H1 (cell line): Measurements from ENCODE around the gene SLC6A12. TPM values are rescaled to one million over a fixed set of nuclear protein-coding genes. Genes with fewer than 3 reads are reported as not detected.

ENCODE experiments used
- CTCF ChIA-PET: fragments of 300-600 bp; sonication (Branson Sonifier 250); formaldehyde crosslinking; loops from one replicate; lab custom pipeline; 2021; ENCODE audit not compliant: partially characterized antibody; lab: Charles Lee
- POLR2A ChIA-PET: fragments of 300-600 bp; sonication (Branson Sonifier 250); formaldehyde crosslinking; loops from one replicate; lab custom pipeline; 2021; ENCODE audit warnings: inconsistent platforms; ENCODE audit not compliant: partially characterized antibody; lab: Charles Lee
- DNase-seq, 2 experiments: peaks; one replicate each; pipeline versions ENCODE4 v3.0.0 to v3.0.0-alpha.2; 2010 to 2022; ENCODE audit warnings: low spot score in 2 of 2, low read depth in 1 of 2, mixed read lengths in 1 of 2
- FAIRE-seq: peaks from 2 replicates; lab custom pipeline; 2011; peaks lifted over from hg19 to GRCh38; lab: Jason Lieb, UNC
- H2AFZ ChIP-seq: 2 replicates; pipeline ENCODE4 v1.8.1; 2012; ENCODE audit warnings: low read length, inconsistent platforms
- H2AK5ac ChIP-seq: 2 replicates; pipeline ENCODE4 v1.6.1; 2013; ENCODE audit warnings: low read depth, low read length
- H2BK120ac ChIP-seq: replicated peaks from 2 replicates; pipeline ENCODE3; 2013; ENCODE audit warnings: low read depth, low read length, inconsistent platforms
- H2BK12ac ChIP-seq: 2 replicates; pipeline ENCODE4 v1.6.1; 2013; ENCODE audit warnings: low read depth, low read length
- H2BK15ac ChIP-seq: 2 replicates; pipeline ENCODE4 v1.6.1; 2013; ENCODE audit warnings: low read length
- H2BK20ac ChIP-seq: 2 replicates; pipeline ENCODE4 v1.6.1; 2013; ENCODE audit warnings: low read length
- H2BK5ac ChIP-seq: 2 replicates; pipeline ENCODE4 v1.6.1; 2013; ENCODE audit warnings: low read depth, low read length
- H3K14ac ChIP-seq: 2 replicates; pipeline ENCODE4 v1.6.1; 2013; ENCODE audit warnings: inconsistent platforms; ENCODE audit not compliant: insufficient read length
- H3K18ac ChIP-seq: 2 replicates; pipeline ENCODE4 v1.6.1; 2013; ENCODE audit warnings: low read length; ENCODE audit errors: extremely low read depth
- H3K23ac ChIP-seq: 2 replicates; pipeline ENCODE4 v1.6.1; 2013; ENCODE audit warnings: inconsistent platforms; ENCODE audit not compliant: insufficient read length
- H3K23me2 ChIP-seq: 2 replicates; pipeline ENCODE4 v1.6.1; 2013; ENCODE audit warnings: low read depth, low read length
- H3K27ac ChIP-seq: 2 replicates; pipeline ENCODE4 v1.6.1; 2011; ENCODE audit warnings: low read depth, low read length, inconsistent platforms
- H3K27me3 ChIP-seq, 4 experiments: replicated peaks in 1 of 4; 1 replicate in 1 of 4; 2 replicates in 3 of 4; pipeline versions ENCODE4 v1.6.1 to v1.8.1; 2011 to 2013; ENCODE audit warnings: low read length in 3 of 4, mild to moderate bottlenecking in 3 of 4, inconsistent platforms in 2 of 4, mixed read lengths in 2 of 4, moderate library complexity in 1 of 4; ENCODE audit not compliant: control insufficient read depth in 3 of 4, insufficient read depth in 3 of 4; ENCODE audit errors: extremely low read depth in 1 of 4
- H3K36me3 ChIP-seq, 4 experiments: 2 replicates each; pipeline versions ENCODE4 v1.6.1 to v1.8.1; 2011 to 2013; ENCODE audit warnings: mild to moderate bottlenecking in 4 of 4, low read length in 3 of 4, moderate library complexity in 2 of 4, control low read depth in 1 of 4, inconsistent platforms in 1 of 4; ENCODE audit not compliant: insufficient read depth in 4 of 4, control insufficient read depth in 2 of 4
- H3K4ac ChIP-seq: replicated peaks from 2 replicates; pipeline ENCODE3; 2013; ENCODE audit warnings: low read length, low read depth, mixed read lengths, inconsistent platforms; ENCODE audit not compliant: insufficient read length
- H3K4me1 ChIP-seq, 4 experiments: replicated peaks in 1 of 4; 1 replicate in 1 of 4; 2 replicates in 3 of 4; pipeline versions ENCODE4 v1.6.1 to v1.8.1; 2011 to 2013; ENCODE audit warnings: low read length in 3 of 4, inconsistent platforms in 2 of 4, mixed read lengths in 1 of 4; ENCODE audit not compliant: insufficient read depth in 4 of 4, control insufficient read depth in 3 of 4
- H3K4me2 ChIP-seq, 2 experiments: 2 replicates each; pipeline versions ENCODE4 v1.6.1 to v1.8.1; 2011 to 2013; ENCODE audit warnings: low read depth in 2 of 2, low read length in 2 of 2, control low read depth in 1 of 2, inconsistent platforms in 1 of 2, mild to moderate bottlenecking in 1 of 2; ENCODE audit not compliant: insufficient read depth in 1 of 2
- H3K4me3 ChIP-seq, 4 experiments: fragments of 200-600, 300-600 bp in 1 of 4; sonication (generic), shearing (Covaris generic), sonication (Bioruptor Twin) in 1 of 4; 2 replicates each; pipeline versions ENCODE4 v1.5.1 to v1.8.1; 2011 to 2016; ENCODE audit warnings: low read length in 4 of 4, low read depth in 3 of 4, control low read depth in 2 of 4, inconsistent platforms in 2 of 4, mild to moderate bottlenecking in 2 of 4, mixed read lengths in 1 of 4, moderate library complexity in 1 of 4; ENCODE audit not compliant: insufficient read depth in 2 of 4; ENCODE audit errors: extremely low read depth in 1 of 4
- H3K56ac ChIP-seq: replicated peaks from 2 replicates; pipeline ENCODE3; 2013; ENCODE audit warnings: low read depth, mild to moderate bottlenecking, mixed read lengths, low read length, inconsistent platforms; ENCODE audit not compliant: insufficient read length
- H3K79me1 ChIP-seq: 2 replicates; pipeline ENCODE4 v1.6.1; 2013; ENCODE audit warnings: low read depth, low read length, control low read depth
- H3K79me2 ChIP-seq, 2 experiments: 2 replicates each; pipeline versions ENCODE4 v1.6.1 to v1.8.1; 2012 to 2013; ENCODE audit warnings: low read length in 2 of 2, mild to moderate bottlenecking in 2 of 2, inconsistent platforms in 1 of 2; ENCODE audit not compliant: insufficient read depth in 2 of 2, control insufficient read depth in 1 of 2
- H3K9ac ChIP-seq, 4 experiments: replicated peaks in 1 of 4; 1 replicate in 1 of 4; 2 replicates in 3 of 4; pipeline versions ENCODE4 v1.6.1 to v1.8.1; 2011 to 2013; ENCODE audit warnings: low read depth in 3 of 4, low read length in 3 of 4, control low read depth in 2 of 4, mild to moderate bottlenecking in 2 of 4, moderate library complexity in 2 of 4, inconsistent platforms in 1 of 4; ENCODE audit errors: extremely low read depth in 1 of 4
- H3K9me3 ChIP-seq, 2 experiments: 2 replicates each; pipeline versions ENCODE4 v1.6.1 to v1.8.1; 2012 to 2013; ENCODE audit warnings: mild to moderate bottlenecking in 2 of 2, moderate library complexity in 2 of 2, control low read depth in 1 of 2, inconsistent platforms in 1 of 2, low read depth in 1 of 2, low read length in 1 of 2, mixed read lengths in 1 of 2; ENCODE audit not compliant: insufficient read depth in 2 of 2
- H4K20me1 ChIP-seq, 2 experiments: replicated peaks in 1 of 2; 2 replicates each; pipeline versions ENCODE3 to v1.8.1; 2011 to 2013; ENCODE audit warnings: inconsistent platforms in 2 of 2, low read length in 2 of 2, mild to moderate bottlenecking in 1 of 2; ENCODE audit not compliant: insufficient read depth in 2 of 2, control insufficient read depth in 1 of 2
- H4K5ac ChIP-seq: 2 replicates; pipeline ENCODE4 v1.6.1; 2013; ENCODE audit warnings: low read length, low read depth, mixed read lengths, inconsistent platforms; ENCODE audit not compliant: insufficient read length
- H4K8ac ChIP-seq: 2 replicates; pipeline ENCODE4 v1.8.0; 2013; ENCODE audit warnings: mild to moderate bottlenecking, moderate library complexity, low read length, inconsistent platforms; ENCODE audit not compliant: insufficient read depth; ENCODE audit errors: extremely low read depth
- H4K91ac ChIP-seq: replicated peaks from 2 replicates; pipeline ENCODE3; 2013; ENCODE audit warnings: low read length, mixed read lengths, inconsistent platforms; ENCODE audit not compliant: insufficient read length
- GTF2F1 ChIP-seq: IDR thresholded peaks from 2 replicates; pipeline ENCODE4 v1.6.1; 2012; ENCODE audit warnings: low read depth, low read length, improper control_type of control experiment, borderline replicate concordance
- HDAC6 ChIP-seq: IDR thresholded peaks from one replicate; pipeline ENCODE4 v1.7.1; 2012; ENCODE audit warnings: low read depth, mild to moderate bottlenecking, inconsistent platforms, low read length, moderate library complexity
- POLR2A ChIP-seq, 2 experiments: IDR thresholded peaks; 1 replicate in 1 of 2; 2 replicates in 1 of 2; pipeline ENCODE4 v1.6.1; 2011; ENCODE audit warnings: low read depth in 2 of 2, low read length in 2 of 2, mild to moderate bottlenecking in 2 of 2; ENCODE audit errors: control extremely low read depth in 1 of 2
- SUZ12 ChIP-seq: fragments of 200-600 bp; sonication (generic); IDR thresholded peaks from 2 replicates; pipeline ENCODE4 v1.6.1; 2012; ENCODE audit warnings: mild to moderate bottlenecking, inconsistent platforms, low read length, moderate library complexity, mixed read lengths
- TAF1 ChIP-seq: IDR thresholded peaks from 2 replicates; pipeline ENCODE4 v1.6.1; 2011; ENCODE audit warnings: mild to moderate bottlenecking, low read depth, low read length
- ZNF274 ChIP-seq: IDR thresholded peaks from 2 replicates; pipeline ENCODE4 v1.7.0; 2012; ENCODE audit warnings: low read length, borderline replicate concordance; ENCODE audit errors: extremely low read depth
- WGBS, 2 experiments: shearing (Covaris generic) in 1 of 2; methylation state at CpG; one replicate each; pipeline versions ENCODE4 v1.1.6 to v1.1.7; 2013 to 2015; ENCODE audit warnings: low lambda C conversion rate in 2 of 2, mixed read lengths in 2 of 2, inconsistent platforms in 1 of 2, low coverage in 1 of 2, missing lambda C conversion rate in 1 of 2; ENCODE audit not compliant: insufficient replicate concordance in 2 of 2, insufficient coverage in 1 of 2, insufficient read length in 1 of 2; ENCODE audit errors: extremely low coverage in 1 of 2, missing lambda C conversion rate in 1 of 2; 5-methylcytosine and 5-hydroxymethylcytosine counted together
- polyA plus RNA-seq, 7 experiments: library from polyadenylated mRNA; depleted of rRNA in 3 of 7; stranded (reverse) in 5 of 7; unstranded in 2 of 7; fragments of >200 nt in 5 of 7; fragments of 200-250 nt in 2 of 7; gene quantifications; 1 replicate in 5 of 7; 2 replicates in 1 of 7; 4 replicates in 1 of 7; pipeline versions ENCODE4 v1.2.1 to v1.2.3, GENCODE V29; 2011 to 2013; ENCODE audit warnings: missing spikeins in 2 of 7, mixed read lengths in 2 of 7
- total RNA-seq: library from RNA; stranded (reverse); fragmentation: NEBNext Ultra II Directional; extraction: Animal tissue kit (Norgen Biotek cat#: 25700); gene quantifications from 2 replicates; pipeline ENCODE4 v1.2.1, GENCODE V29; 2021
- TF ChIP-seq, protein P1 (sequence below): IDR thresholded peaks from 2 replicates; pipeline ENCODE4 v1.6.1; 2012; ENCODE audit warnings: low read length, inconsistent platforms
- TF ChIP-seq, protein P2 (sequence below): IDR thresholded peaks from 2 replicates; pipeline ENCODE4 v1.6.1; 2011; ENCODE audit warnings: low read length, improper control_type of control experiment

The SLC6A12 gene
- total and polyA plus RNA-seq, 2 of the 8 experiments (the other 6 are each of a cell fraction or from before 2014, with no cell fraction given) = 0.70 to 1.1 TPM

DNA sequence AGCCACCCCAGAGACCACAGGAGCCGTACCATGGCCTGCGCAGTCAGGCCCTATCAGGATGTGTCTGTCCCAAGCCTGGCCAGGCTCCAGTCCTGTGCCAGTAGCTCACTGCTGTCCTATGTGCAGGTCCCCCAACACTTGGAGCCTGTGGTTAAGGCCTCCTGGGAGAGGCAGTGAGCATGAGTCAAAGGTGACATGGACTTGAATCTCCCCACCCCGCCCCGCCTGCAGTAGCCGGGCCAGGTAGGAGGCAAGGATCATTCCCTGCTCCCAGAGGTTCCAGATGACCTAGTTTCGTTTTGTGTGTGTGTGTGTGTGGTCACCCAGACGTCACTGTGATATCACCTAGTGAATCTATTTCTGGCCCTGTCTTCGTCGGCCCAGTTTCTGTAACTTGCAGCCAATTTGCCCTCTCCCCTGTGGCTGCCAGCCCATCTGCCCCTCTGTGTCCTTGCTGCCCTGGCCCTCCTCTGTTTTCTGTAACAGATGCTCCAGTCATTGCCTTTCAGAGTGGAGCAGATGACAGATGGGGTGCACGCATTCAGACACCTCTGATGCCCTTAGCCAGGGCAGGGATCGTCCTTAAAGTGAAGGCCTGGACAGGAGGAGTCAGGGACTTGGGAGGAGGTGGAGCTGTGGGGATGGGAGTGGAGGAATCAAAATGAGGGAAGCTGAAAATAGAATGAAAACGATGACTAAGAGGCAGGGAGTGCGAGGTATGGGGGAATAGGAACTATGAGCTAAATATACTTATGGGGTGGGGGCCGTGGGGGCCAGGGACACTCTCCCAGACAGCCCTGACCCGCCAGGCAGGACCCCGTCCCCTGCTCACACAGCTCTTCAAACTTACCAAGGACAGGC, 37.4 kb downstream of the SLC6A12 start:
- no peaks in the 10 kb centered on the region for H3K9me3 ChIP-seq
- H3K79me1 ChIP-seq = no peaks in the 10 kb centered on the region
- no peak overlapping the region for H2AFZ ChIP-seq
- H4K91ac ChIP-seq = peak overlapping the region; percentile 51
- 0 out of 2 replicates have a peak overlapping the region, but pooled peaks have one; percentile 53 for H2AK5ac ChIP-seq
- H2BK12ac ChIP-seq = 0 out of 2 replicates have a peak overlapping the region, but pooled peaks have one; percentile 39
- no peak for FAIRE-seq
- no peaks in the 10 kb centered on the region for H3K36me3 ChIP-seq
- no peak overlapping the region for H3K4me3 ChIP-seq
- DNase-seq = no peak
- H3K4me2 ChIP-seq = no peak overlapping the region
- H3K27ac ChIP-seq = no peak overlapping the region
- CTCF ChIA-PET = interaction anchor here (0.8 to 5.8 kb wide), 13 partner anchors 9 to 71 kb away, joined by 3 to 60 read pairs (median 6); no protein-coding TSS in a partner anchor
- H2BK5ac ChIP-seq = no peak overlapping the region
- peak overlapping the region; percentile 14 for H3K4ac ChIP-seq
- no peaks in the 10 kb centered on the region for H3K23me2 ChIP-seq
- TF ChIP-seq HDAC6 = no peak
- TF ChIP-seq ZNF274 = no peak
- TF ChIP-seq GTF2F1 = no peak
- no peak for TF ChIP-seq POLR2A (IDR thresholded peaks at IDR 0.05; ENCODE audit: control extremely low read depth in 1 of 2, low read depth in 2 of 2, low read length in 2 of 2)
- no peak for TF ChIP-seq TAF1
- TF ChIP-seq SUZ12 = no peak
- TF ChIP-seq, protein P1, sequence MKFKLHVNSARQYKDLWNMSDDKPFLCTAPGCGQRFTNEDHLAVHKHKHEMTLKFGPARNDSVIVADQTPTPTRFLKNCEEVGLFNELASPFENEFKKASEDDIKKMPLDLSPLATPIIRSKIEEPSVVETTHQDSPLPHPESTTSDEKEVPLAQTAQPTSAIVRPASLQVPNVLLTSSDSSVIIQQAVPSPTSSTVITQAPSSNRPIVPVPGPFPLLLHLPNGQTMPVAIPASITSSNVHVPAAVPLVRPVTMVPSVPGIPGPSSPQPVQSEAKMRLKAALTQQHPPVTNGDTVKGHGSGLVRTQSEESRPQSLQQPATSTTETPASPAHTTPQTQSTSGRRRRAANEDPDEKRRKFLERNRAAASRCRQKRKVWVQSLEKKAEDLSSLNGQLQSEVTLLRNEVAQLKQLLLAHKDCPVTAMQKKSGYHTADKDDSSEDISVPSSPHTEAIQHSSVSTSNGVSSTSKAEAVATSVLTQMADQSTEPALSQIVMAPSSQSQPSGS = no peak
- TF ChIP-seq, protein P2, sequence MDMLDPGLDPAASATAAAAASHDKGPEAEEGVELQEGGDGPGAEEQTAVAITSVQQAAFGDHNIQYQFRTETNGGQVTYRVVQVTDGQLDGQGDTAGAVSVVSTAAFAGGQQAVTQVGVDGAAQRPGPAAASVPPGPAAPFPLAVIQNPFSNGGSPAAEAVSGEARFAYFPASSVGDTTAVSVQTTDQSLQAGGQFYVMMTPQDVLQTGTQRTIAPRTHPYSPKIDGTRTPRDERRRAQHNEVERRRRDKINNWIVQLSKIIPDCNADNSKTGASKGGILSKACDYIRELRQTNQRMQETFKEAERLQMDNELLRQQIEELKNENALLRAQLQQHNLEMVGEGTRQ = no peak
- H3K23ac ChIP-seq = no peak overlapping the region
- no peaks in the 10 kb centered on the region; a peak in 1 of 7 replicates for H3K27me3 ChIP-seq
- 0 out of 2 replicates have a peak overlapping the region, but pooled peaks have one; percentile 61 for H2BK15ac ChIP-seq
- H4K8ac ChIP-seq = no peak overlapping the region
- H3K14ac ChIP-seq = no peak overlapping the region
- H3K4me1 ChIP-seq = peaks cover 0 to 14% (median 7%) of the 10 kb centered on the region in 4 experiments; a peak in 6 of 7 replicates
- POLR2A ChIA-PET = interaction anchor here (1.0 to 1.6 kb wide), 2 partner anchors 11 to 65 kb away, joined by 3 to 4 read pairs; no protein-coding TSS in a partner anchor
- no peak overlapping the region for H4K5ac ChIP-seq
- H2BK120ac ChIP-seq = no peak overlapping the region
- H3K79me2 ChIP-seq = no peaks in the 10 kb centered on the region
- no peaks in the 10 kb centered on the region for H4K20me1 ChIP-seq
- no peak overlapping the region for H3K56ac ChIP-seq
- 95% methylated on average over 16 of the region's 16 CpGs; no CpG with 5 or more reads in 1 of the 2 experiments for WGBS, 2 experiments
- H3K9ac ChIP-seq = no peak overlapping the region
- H3K18ac ChIP-seq = no peak overlapping the region
- no peak overlapping the region for H2BK20ac ChIP-seq
